Measurements from ENCODE around the gene CYP2W1.

DNA sequence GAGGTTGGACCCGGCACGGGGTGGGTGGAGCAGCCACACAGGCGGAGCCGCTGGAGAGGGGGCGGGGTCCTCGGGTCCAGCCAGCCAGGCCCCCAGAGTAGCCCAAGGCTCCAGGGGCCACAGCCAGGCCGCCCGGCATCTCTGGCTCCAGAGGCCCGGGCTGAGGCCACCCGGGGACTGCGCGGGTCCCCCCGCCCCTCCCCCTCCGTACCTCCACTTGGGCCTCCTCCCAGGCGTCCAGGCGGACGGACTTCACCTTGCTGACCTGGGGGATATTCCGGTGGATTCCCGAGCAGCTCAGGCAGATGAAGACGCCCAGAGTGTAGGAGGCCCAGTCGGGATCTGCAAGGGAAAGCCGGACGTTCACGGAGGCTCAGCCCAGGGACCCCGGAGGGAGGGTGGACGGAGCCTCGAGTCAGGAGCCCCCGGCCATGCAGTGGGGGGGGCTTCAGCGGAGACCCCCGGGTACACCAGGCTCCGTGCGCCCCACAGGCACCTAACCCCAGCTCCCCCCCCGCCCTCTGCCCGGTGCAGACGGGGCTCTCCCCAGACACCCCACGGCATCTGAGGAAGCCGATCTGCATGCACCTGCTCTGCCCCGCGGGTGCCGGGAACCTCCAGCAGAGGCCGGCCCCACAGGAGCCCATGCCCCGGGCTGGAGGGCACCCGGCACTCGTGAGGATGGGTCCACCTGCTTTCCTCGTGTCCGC, 47.7 kb upstream of the CYP2W1 start:
- TF ChIP-seq CTCF (IDR thresholded peaks at IDR 0.05 in 8 of 11, conservative IDR thresholded peaks at IDR 0.05 in 3 of 11) (no peak), POLR2A (IDR thresholded peaks at IDR 0.05) (no peak), POLR2AphosphoS5 (IDR thresholded peaks at IDR 0.05) (no peak)
